WTC11 (cell line): ENCODE results near the gene SIGLEC11. TPM values are rescaled to one million over a fixed set of nuclear protein-coding genes. Genes with fewer than 3 reads are reported as not detected.

Experiments
- ATAC-seq: fragments of 200-7000 bp; cut with Tn5 transposase; 2 replicates; pipeline ENCODE4 v1.10.0; 2021; ENCODE audit warnings: mild to moderate bottlenecking, moderate library complexity
- CTCF ChIA-PET: fragments of 300-600 bp; sonication (Branson Sonifier 250); formaldehyde crosslinking; loops from one replicate; lab custom pipeline; 2021; ENCODE audit warnings: antibody characterized with exemption; lab: Charles Lee
- POLR2A ChIA-PET: fragments of 350-600 bp; sonication (Branson Sonifier 250); formaldehyde crosslinking; loops from one replicate; lab custom pipeline; 2021; ENCODE audit warnings: antibody characterized with exemption; lab: Charles Lee
- DNase-seq: peaks from one replicate; pipeline ENCODE4 v3.0.0; 2021; ENCODE audit warnings: low spot score
- H3K27ac Mint-ChIP-seq: 2 replicates; pipeline ENCODE4 v1.8.0; 2021; ENCODE audit warnings: mixed read lengths
- H3K27me3 Mint-ChIP-seq: 2 replicates; pipeline ENCODE4 v1.8.0; 2021; ENCODE audit warnings: low read depth, mild to moderate bottlenecking, moderate library complexity, mixed read lengths
- H3K36me3 Mint-ChIP-seq: 2 replicates; pipeline ENCODE4 v1.8.0; 2021; ENCODE audit warnings: mixed read lengths
- H3K4me1 Mint-ChIP-seq: 2 replicates; pipeline ENCODE4 v1.8.0; 2022; ENCODE audit warnings: mixed read lengths
- H3K4me3 Mint-ChIP-seq: 2 replicates; pipeline ENCODE4 v1.8.0; 2021; ENCODE audit warnings: mild to moderate bottlenecking, moderate library complexity, mixed read lengths
- H3K9me3 Mint-ChIP-seq: 2 replicates; pipeline ENCODE4 v1.8.0; 2021; ENCODE audit warnings: mixed read lengths
- ATF1 ChIP-seq: sonication (generic); formaldehyde crosslinking; IDR thresholded peaks from 2 replicates; pipeline ENCODE4 v1.8.1; 2023; ENCODE audit warnings: mild to moderate bottlenecking, moderate library complexity, missing genetic modification reagents
- ETV6 ChIP-seq: sonication (generic); formaldehyde crosslinking; IDR thresholded peaks from 2 replicates; pipeline ENCODE4 v1.8.1; 2022; ENCODE audit warnings: mild to moderate bottlenecking, missing genetic modification reagents
- FOXP1 ChIP-seq: sonication (generic); formaldehyde crosslinking; IDR thresholded peaks from 2 replicates; pipeline ENCODE4 v1.8.0; 2022; ENCODE audit warnings: missing genetic modification reagents, mild to moderate bottlenecking, moderate library complexity, borderline replicate concordance
- GRHL2 ChIP-seq: fragments of 250-450 bp; sonication (Bioruptor Pico); IDR thresholded peaks from 2 replicates; pipeline ENCODE4 v1.8.0; 2022; ENCODE audit warnings: mild to moderate bottlenecking, moderate library complexity; ENCODE audit not compliant: insufficient replicate concordance, severe bottlenecking
- IRF2 ChIP-seq: sonication (generic); formaldehyde crosslinking; IDR thresholded peaks from 2 replicates; pipeline ENCODE4 v1.8.0; 2022; ENCODE audit warnings: low read depth, missing genetic modification reagents, borderline replicate concordance
- NFYB ChIP-seq: sonication (generic); formaldehyde crosslinking; conservative IDR thresholded peaks from 2 replicates; pipeline ENCODE4 v1.8.0; 2022; ENCODE audit warnings: low read depth, missing genetic modification reagents
- NR3C1 ChIP-seq: sonication (generic); formaldehyde crosslinking; conservative IDR thresholded peaks from 2 replicates; pipeline ENCODE4 v1.8.1; 2023; ENCODE audit warnings: low read depth, mild to moderate bottlenecking, missing genetic modification reagents
- SMAD4 ChIP-seq: sonication (generic); formaldehyde crosslinking; IDR thresholded peaks from 2 replicates; pipeline ENCODE4 v1.8.0; 2022; ENCODE audit warnings: mild to moderate bottlenecking, missing genetic modification reagents
- SOX15 ChIP-seq: fragments of 250-450 bp; sonication (Bioruptor Pico); IDR thresholded peaks from 2 replicates; pipeline ENCODE4 v1.9.0; 2021; ENCODE audit warnings: mild to moderate bottlenecking
- ZNF232 ChIP-seq: sonication (generic); formaldehyde crosslinking; IDR thresholded peaks from 2 replicates; pipeline ENCODE4 v1.8.0; 2022; ENCODE audit warnings: mild to moderate bottlenecking, missing genetic modification reagents
- ZNF263 ChIP-seq: sonication (generic); formaldehyde crosslinking; IDR thresholded peaks from 2 replicates; pipeline ENCODE4 v1.8.1; 2022; ENCODE audit warnings: low read depth, mild to moderate bottlenecking, moderate library complexity, missing genetic modification reagents
- ZNF416 ChIP-seq: fragments of 250-450 bp; sonication (Bioruptor Pico); IDR thresholded peaks from 2 replicates; pipeline ENCODE4 v1.9.0; 2021; ENCODE audit warnings: mild to moderate bottlenecking, inconsistent platforms
- total RNA-seq: library from RNA; stranded (reverse); gene quantifications from 3 replicates; pipeline ENCODE4 v1.2.3, GENCODE V29; 2021
- TF ChIP-seq, protein P1 (sequence below): sonication (generic); formaldehyde crosslinking; IDR thresholded peaks from 2 replicates; pipeline ENCODE4 v1.8.1; 2022; ENCODE audit warnings: mild to moderate bottlenecking, missing genetic modification reagents, moderate library complexity, borderline replicate concordance
- TF ChIP-seq, protein P2 (sequence below): fragments of 200-600 bp; IDR thresholded peaks from 2 replicates; pipeline ENCODE4 v1.8.0; 2022; ENCODE audit warnings: antibody characterized with exemption
- TF ChIP-seq, protein P3 (sequence below): sonication (generic); formaldehyde crosslinking; conservative IDR thresholded peaks from 2 replicates; pipeline ENCODE4 v1.8.1; 2023; ENCODE audit warnings: mild to moderate bottlenecking, low read depth, missing genetic modification reagents, moderate library complexity
- TF ChIP-seq, protein P4 (sequence below): sonication (generic); formaldehyde crosslinking; IDR thresholded peaks from 2 replicates; pipeline ENCODE4 v1.8.0; 2023; ENCODE audit warnings: missing genetic modification reagents
- TF ChIP-seq, protein P5 (sequence below): fragments of 250-450 bp; sonication (Bioruptor Pico); IDR thresholded peaks from 2 replicates; pipeline ENCODE4 v1.9.0; 2021; ENCODE audit warnings: moderate library complexity, mild to moderate bottlenecking, inconsistent platforms, borderline replicate concordance
- TF ChIP-seq, protein P6 (sequence below): sonication (generic); formaldehyde crosslinking; IDR thresholded peaks from 2 replicates; pipeline ENCODE4 v1.8.1; 2022; ENCODE audit warnings: mild to moderate bottlenecking, moderate library complexity, missing genetic modification reagents
- TF ChIP-seq, protein P7 (sequence below): sonication (generic); formaldehyde crosslinking; IDR thresholded peaks from 2 replicates; pipeline ENCODE4 v1.8.0; 2022; ENCODE audit warnings: mild to moderate bottlenecking, missing genetic modification reagents
- TF ChIP-seq, protein P8 (sequence below): fragments of 250-450 bp; sonication (Bioruptor Pico); IDR thresholded peaks from 2 replicates; pipeline ENCODE4 v2.1.2; 2022; ENCODE audit warnings: mild to moderate bottlenecking, moderate library complexity

Gene SIGLEC11
- total RNA-seq, 1 experiment from 2014 or later, result not detected

DNA sequence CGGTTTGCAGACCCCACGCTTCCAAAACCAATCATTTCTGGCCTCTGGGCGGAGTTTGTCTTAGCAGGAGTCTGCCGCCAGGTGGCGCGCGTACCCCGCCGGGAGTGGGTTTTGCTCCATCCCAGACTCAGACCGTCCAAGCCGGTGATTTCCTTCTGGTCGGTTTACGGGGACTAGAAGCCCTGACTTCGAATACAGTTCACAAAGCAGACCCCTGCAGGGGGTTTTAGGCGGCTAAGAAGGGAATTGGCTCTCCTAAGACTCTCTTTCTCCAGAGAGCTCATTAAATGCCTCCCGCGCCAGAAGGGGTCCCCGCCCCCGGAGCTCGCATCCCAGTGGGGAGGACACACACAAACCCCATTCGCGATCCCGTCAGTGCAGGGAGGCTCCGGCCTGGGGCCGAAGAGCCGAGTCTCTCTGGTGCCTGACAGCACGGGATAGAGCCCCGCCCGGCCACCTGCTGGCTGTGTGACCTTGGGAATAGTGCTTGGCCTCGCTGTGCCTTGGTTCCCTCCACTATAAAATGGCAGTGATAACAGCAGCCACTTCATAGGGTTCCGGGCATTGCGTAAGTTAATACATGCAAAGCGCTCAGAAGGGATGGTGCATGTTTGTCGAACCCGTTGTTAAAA, 23.1 kb downstream of the SIGLEC11 start:
- Mint-ChIP-seq H3K36me3 (no peaks in the 10 kb centered on the region), H3K27ac (no peak overlapping the region), H3K27me3 (no peaks in the 10 kb centered on the region; the same call in 1 of the 2 replicates), H3K4me1 (no peaks in the 10 kb centered on the region), H3K4me3 (peak overlapping the region; percentile 51), H3K9me3 (no peaks in the 10 kb centered on the region)
- POLR2A ChIA-PET, result no interaction called here
- CTCF ChIA-PET, result interaction anchor here (0.7 to 2.5 kb wide), 20 partner anchors 8 to 87 kb away, joined by 3 to 41 read pairs (median 6); partner anchors contain the start of genes NUP62, VRK3 and ZNF473
- peak; percentile 86 for ATAC-seq
- DNase-seq, result peak; percentile 90
- TF ChIP-seq, protein P1, sequence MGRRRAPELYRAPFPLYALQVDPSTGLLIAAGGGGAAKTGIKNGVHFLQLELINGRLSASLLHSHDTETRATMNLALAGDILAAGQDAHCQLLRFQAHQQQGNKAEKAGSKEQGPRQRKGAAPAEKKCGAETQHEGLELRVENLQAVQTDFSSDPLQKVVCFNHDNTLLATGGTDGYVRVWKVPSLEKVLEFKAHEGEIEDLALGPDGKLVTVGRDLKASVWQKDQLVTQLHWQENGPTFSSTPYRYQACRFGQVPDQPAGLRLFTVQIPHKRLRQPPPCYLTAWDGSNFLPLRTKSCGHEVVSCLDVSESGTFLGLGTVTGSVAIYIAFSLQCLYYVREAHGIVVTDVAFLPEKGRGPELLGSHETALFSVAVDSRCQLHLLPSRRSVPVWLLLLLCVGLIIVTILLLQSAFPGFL (CRISPR knock-in tag), result no peak
- TF ChIP-seq, protein P2, sequence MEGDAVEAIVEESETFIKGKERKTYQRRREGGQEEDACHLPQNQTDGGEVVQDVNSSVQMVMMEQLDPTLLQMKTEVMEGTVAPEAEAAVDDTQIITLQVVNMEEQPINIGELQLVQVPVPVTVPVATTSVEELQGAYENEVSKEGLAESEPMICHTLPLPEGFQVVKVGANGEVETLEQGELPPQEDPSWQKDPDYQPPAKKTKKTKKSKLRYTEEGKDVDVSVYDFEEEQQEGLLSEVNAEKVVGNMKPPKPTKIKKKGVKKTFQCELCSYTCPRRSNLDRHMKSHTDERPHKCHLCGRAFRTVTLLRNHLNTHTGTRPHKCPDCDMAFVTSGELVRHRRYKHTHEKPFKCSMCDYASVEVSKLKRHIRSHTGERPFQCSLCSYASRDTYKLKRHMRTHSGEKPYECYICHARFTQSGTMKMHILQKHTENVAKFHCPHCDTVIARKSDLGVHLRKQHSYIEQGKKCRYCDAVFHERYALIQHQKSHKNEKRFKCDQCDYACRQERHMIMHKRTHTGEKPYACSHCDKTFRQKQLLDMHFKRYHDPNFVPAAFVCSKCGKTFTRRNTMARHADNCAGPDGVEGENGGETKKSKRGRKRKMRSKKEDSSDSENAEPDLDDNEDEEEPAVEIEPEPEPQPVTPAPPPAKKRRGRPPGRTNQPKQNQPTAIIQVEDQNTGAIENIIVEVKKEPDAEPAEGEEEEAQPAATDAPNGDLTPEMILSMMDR, result peak; percentile 92
- TF ChIP-seq, protein P3, sequence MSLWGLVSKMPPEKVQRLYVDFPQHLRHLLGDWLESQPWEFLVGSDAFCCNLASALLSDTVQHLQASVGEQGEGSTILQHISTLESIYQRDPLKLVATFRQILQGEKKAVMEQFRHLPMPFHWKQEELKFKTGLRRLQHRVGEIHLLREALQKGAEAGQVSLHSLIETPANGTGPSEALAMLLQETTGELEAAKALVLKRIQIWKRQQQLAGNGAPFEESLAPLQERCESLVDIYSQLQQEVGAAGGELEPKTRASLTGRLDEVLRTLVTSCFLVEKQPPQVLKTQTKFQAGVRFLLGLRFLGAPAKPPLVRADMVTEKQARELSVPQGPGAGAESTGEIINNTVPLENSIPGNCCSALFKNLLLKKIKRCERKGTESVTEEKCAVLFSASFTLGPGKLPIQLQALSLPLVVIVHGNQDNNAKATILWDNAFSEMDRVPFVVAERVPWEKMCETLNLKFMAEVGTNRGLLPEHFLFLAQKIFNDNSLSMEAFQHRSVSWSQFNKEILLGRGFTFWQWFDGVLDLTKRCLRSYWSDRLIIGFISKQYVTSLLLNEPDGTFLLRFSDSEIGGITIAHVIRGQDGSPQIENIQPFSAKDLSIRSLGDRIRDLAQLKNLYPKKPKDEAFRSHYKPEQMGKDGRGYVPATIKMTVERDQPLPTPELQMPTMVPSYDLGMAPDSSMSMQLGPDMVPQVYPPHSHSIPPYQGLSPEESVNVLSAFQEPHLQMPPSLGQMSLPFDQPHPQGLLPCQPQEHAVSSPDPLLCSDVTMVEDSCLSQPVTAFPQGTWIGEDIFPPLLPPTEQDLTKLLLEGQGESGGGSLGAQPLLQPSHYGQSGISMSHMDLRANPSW (CRISPR knock-in tag), result no peak
- TF ChIP-seq SOX15 (CRISPR knock-in tag), result no peak
- TF ChIP-seq, protein P4, sequence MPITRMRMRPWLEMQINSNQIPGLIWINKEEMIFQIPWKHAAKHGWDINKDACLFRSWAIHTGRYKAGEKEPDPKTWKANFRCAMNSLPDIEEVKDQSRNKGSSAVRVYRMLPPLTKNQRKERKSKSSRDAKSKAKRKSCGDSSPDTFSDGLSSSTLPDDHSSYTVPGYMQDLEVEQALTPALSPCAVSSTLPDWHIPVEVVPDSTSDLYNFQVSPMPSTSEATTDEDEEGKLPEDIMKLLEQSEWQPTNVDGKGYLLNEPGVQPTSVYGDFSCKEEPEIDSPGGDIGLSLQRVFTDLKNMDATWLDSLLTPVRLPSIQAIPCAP (CRISPR knock-in tag), result no peak
- no peak for TF ChIP-seq ZNF263 (CRISPR knock-in tag)
- TF ChIP-seq NFYB (CRISPR knock-in tag), result no peak

DNA sequence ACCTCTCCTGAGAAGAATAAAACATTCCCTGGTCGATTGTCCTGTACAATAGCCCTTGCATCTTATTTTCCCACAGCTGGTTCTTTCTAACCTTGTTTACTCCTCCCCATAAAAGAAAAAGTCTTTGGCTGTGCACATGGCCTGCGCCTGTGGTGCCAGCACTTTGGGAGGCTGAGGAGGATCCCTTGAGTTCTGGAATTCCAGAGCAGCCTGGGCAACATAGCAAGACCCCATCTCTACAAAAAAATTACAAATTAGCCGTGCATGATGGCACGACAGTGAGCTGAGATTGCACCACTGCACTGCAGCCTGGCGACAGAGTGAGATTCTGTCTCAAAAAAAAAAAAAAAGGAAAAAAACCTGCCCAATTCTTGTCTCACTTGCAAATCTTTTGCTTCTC, 24.4 kb downstream of the SIGLEC11 start:
- H3K4me3 Mint-ChIP-seq, result no peak overlapping the region
- ChIA-PET CTCF (interaction anchor here (0.6 to 1.9 kb wide), 5 partner anchors 12 to 376 kb away, joined by 3 to 7 read pairs (median 3); no protein-coding TSS in a partner anchor), POLR2A (no interaction called here)
- no peak for DNase-seq
- H3K4me1 Mint-ChIP-seq, result no peaks in the 10 kb centered on the region
- H3K9me3 Mint-ChIP-seq, result no peaks in the 10 kb centered on the region
- no peak overlapping the region for H3K27ac Mint-ChIP-seq
- no peak for ATAC-seq
- no peaks in the 10 kb centered on the region for H3K36me3 Mint-ChIP-seq
- H3K27me3 Mint-ChIP-seq, result no peaks in the 10 kb centered on the region; the same call in 1 of the 2 replicates
- no peak for TF ChIP-seq ZNF416 (CRISPR knock-in tag)
- TF ChIP-seq, protein P5, sequence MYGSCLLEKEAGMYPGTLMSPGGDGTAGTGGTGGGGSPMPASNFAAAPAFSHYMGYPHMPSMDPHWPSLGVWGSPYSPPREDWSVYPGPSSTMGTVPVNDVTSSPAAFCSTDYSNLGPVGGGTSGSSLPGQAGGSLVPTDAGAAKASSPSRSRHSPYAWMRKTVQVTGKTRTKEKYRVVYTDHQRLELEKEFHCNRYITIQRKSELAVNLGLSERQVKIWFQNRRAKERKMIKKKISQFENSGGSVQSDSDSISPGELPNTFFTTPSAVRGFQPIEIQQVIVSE (CRISPR knock-in tag), result no peak
- TF ChIP-seq NR3C1 (CRISPR knock-in tag), result no peak
- TF ChIP-seq, protein P2, result no peak
- TF ChIP-seq, protein P6, sequence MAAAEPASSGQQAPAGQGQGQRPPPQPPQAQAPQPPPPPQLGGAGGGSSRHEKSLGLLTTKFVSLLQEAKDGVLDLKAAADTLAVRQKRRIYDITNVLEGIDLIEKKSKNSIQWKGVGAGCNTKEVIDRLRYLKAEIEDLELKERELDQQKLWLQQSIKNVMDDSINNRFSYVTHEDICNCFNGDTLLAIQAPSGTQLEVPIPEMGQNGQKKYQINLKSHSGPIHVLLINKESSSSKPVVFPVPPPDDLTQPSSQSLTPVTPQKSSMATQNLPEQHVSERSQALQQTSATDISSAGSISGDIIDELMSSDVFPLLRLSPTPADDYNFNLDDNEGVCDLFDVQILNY (CRISPR knock-in tag), result no peak
- TF ChIP-seq ZNF263 (CRISPR knock-in tag), result no peak
- no peak for TF ChIP-seq GRHL2 (CRISPR knock-in tag)
- no peak for TF ChIP-seq SMAD4 (CRISPR knock-in tag)
- no peak for TF ChIP-seq IRF2
- TF ChIP-seq, protein P7, sequence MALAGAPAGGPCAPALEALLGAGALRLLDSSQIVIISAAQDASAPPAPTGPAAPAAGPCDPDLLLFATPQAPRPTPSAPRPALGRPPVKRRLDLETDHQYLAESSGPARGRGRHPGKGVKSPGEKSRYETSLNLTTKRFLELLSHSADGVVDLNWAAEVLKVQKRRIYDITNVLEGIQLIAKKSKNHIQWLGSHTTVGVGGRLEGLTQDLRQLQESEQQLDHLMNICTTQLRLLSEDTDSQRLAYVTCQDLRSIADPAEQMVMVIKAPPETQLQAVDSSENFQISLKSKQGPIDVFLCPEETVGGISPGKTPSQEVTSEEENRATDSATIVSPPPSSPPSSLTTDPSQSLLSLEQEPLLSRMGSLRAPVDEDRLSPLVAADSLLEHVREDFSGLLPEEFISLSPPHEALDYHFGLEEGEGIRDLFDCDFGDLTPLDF (CRISPR knock-in tag), result no peak
- TF ChIP-seq, protein P8, sequence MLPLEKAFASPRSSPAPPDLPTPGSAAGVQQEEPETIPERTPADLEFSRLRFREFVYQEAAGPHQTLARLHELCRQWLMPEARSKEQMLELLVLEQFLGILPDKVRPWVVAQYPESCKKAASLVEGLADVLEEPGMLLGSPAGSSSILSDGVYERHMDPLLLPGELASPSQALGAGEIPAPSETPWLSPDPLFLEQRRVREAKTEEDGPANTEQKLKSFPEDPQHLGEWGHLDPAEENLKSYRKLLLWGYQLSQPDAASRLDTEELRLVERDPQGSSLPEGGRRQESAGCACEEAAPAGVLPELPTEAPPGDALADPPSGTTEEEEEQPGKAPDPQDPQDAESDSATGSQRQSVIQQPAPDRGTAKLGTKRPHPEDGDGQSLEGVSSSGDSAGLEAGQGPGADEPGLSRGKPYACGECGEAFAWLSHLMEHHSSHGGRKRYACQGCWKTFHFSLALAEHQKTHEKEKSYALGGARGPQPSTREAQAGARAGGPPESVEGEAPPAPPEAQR (CRISPR knock-in tag), result no peak
- TF ChIP-seq ATF1 (CRISPR knock-in tag), result no peak
- no peak for TF ChIP-seq ZNF232 (CRISPR knock-in tag)
- TF ChIP-seq ETV6 (CRISPR knock-in tag), result no peak
- TF ChIP-seq FOXP1 (CRISPR knock-in tag), result no peak
